Measurements from ENCODE around the gene JAZF1. TPM values are rescaled to one million over a fixed set of nuclear protein-coding genes. Genes with fewer than 3 reads are reported as not detected.

JAZF1 gene
- total and polyA plus RNA-seq, 2 experiments from 2014 or later = 9.8 to 12.3 TPM

DNA sequence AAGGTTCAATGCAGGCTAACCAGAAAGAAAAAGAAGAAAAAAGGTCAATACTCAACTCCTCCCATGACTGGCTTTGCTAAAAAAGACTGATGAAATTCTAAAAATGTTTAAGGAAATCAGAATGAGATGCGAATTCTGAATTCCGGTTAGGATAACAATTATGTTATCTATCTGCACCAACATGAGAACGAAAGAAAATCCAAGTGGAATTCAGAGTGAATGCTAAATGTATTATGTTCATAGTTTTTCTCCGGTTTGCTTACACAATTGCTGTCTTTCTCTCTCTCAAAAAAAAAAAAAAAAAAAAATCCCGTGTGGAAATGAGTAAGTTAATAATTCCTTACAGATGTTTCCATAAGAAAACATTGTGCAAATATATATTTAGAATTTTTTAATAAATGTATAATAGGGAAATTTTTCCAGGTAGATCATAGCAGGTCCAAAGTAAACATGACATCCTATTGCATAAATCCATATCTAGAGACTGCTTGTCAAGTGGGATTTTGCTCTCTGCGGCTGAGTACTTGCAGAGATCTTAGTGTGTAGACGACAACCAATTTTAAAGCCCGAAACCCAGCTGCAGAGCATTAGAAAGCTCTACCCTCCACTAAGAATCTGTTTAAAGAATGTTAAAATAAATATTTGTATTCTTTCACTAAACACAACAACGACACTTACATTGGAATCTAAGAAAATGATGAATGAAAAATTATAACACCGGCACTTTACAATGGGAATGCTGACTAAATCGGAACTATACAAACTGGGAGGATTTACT lies 104.0 kb downstream of the JAZF1 start:
- Histone ChIP-seq H3K27me3 (no peaks in the 10 kb centered on the region), H3K27ac (no peak overlapping the region), H3K36me3 (no peaks in the 10 kb centered on the region), H3K4me1 (ENCODE audit: low read depth) (peaks cover 29% of the 10 kb centered on the region), H3K4me3 (no peak overlapping the region), H3K9me3 (ENCODE audit: low read depth) (no peaks in the 10 kb centered on the region)
- TF ChIP-seq, protein P1, sequence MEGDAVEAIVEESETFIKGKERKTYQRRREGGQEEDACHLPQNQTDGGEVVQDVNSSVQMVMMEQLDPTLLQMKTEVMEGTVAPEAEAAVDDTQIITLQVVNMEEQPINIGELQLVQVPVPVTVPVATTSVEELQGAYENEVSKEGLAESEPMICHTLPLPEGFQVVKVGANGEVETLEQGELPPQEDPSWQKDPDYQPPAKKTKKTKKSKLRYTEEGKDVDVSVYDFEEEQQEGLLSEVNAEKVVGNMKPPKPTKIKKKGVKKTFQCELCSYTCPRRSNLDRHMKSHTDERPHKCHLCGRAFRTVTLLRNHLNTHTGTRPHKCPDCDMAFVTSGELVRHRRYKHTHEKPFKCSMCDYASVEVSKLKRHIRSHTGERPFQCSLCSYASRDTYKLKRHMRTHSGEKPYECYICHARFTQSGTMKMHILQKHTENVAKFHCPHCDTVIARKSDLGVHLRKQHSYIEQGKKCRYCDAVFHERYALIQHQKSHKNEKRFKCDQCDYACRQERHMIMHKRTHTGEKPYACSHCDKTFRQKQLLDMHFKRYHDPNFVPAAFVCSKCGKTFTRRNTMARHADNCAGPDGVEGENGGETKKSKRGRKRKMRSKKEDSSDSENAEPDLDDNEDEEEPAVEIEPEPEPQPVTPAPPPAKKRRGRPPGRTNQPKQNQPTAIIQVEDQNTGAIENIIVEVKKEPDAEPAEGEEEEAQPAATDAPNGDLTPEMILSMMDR (IDR thresholded peaks at IDR 0.05; ENCODE audit: low read depth, low read length) = no peak
- no peak for DNase-seq (ENCODE audit: low read depth in 1 of 2, low spot score in 1 of 2)

DNA sequence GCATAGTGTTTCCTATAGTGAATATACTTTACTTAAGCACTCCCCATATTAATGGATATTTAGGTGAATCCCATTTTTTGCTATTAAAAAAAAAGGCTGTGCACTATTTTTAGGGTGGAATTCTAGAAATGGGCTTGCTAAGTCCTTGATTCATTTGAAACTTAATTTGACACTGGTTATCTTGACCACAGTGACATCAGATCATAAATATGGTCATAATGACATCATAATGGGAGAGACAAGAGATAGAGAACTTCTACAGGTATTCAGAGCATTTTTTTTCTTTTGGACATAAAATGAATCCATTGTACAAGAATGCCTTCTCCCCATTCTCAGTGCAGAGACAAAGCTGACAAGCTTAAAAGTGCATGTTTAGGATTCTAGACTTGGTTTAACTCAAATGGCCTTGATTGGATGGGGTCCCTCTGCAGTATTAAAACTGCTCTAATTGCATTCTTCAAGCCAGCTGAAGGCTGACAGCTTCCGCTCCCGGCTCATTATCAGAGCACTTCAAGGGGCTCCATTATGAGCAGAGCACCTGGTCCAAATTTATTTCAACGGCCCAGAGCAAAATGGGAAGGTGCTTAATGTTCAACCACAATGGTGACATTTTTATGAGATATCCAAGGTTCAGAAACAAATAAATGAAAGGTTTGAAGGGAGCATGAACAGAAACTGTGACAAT lies 104.8 kb downstream of the JAZF1 start:
- TF ChIP-seq, protein P1 (IDR thresholded peaks at IDR 0.05; ENCODE audit: low read depth, low read length) = no peak
- peaks cover 29% of the 10 kb centered on the region for H3K4me1 ChIP-seq (ENCODE audit: low read depth)
- H3K27ac ChIP-seq = no peak overlapping the region
- H3K36me3 ChIP-seq = no peaks in the 10 kb centered on the region
- peak in 1 of 2 donors; percentile 42 for DNase-seq (ENCODE audit: low read depth in 1 of 2, low spot score in 1 of 2)
- H3K9me3 ChIP-seq (ENCODE audit: low read depth) = no peaks in the 10 kb centered on the region
- H3K27me3 ChIP-seq = no peaks in the 10 kb centered on the region
- no peak overlapping the region for H3K4me3 ChIP-seq

DNA sequence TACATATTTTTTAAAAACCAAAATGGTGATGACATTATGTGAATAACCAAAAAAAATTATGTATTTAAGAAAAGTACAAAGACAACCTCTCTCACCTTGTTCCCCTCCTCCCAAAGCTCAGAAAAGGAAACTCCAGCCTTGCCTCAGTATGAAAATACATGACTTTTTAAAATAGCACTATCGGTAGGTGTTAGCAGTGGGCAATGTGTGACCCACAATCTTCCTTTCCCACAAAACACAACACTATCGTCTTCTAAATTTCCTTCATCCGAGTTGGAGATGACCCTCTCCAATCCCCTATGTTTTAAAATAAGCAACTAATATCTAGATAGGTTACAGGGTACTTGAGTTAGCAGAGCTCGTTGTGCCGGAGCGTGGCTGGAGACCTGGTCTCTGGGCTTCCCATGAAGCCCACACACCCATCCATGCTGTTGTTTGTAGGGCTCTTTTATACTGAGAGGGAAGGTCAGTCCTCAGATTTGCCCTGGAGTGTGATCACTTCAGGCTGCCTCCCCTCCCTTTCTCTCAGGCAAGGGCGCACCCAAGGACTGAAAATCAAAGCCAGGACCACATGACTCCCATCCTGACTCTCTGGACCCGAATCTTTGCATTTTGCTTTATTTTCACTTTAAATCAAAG lies 107.6 kb downstream of the JAZF1 start:
- no peaks in the 10 kb centered on the region for H3K36me3 ChIP-seq
- H3K4me1 ChIP-seq (ENCODE audit: low read depth) = peaks cover 33% of the 10 kb centered on the region
- TF ChIP-seq, protein P1 (IDR thresholded peaks at IDR 0.05; ENCODE audit: low read depth, low read length) = no peak
- H3K27me3 ChIP-seq = no peaks in the 10 kb centered on the region
- DNase-seq (ENCODE audit: low read depth in 1 of 2, low spot score in 1 of 2) = no peak
- H3K27ac ChIP-seq = no peak overlapping the region
- no peak overlapping the region for H3K4me3 ChIP-seq
- no peaks in the 10 kb centered on the region for H3K9me3 ChIP-seq (ENCODE audit: low read depth)

DNA sequence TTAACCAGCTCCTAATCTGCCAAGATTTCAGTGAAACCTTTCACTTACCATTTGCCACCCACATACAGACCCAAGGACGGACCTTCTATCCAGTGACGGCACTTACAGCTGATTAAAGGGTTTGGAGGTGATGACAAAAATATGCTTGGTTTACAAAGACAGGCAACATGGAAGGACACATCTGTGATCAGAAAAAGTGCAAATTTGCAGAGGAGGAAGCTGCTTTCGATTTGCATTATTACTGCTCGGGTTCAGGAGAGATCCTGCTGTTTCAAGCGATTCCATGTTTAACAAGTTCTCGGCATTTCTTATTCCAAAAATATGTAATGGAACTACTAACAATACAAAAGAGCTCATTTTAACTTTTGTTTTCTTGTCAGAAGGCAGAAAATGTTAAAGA lies 109.0 kb downstream of the JAZF1 start:
- TF ChIP-seq, protein P1 (IDR thresholded peaks at IDR 0.05; ENCODE audit: low read depth, low read length) = no peak
- no peak overlapping the region for H3K27ac ChIP-seq
- H3K9me3 ChIP-seq (ENCODE audit: low read depth) = no peaks in the 10 kb centered on the region
- no peaks in the 10 kb centered on the region for H3K27me3 ChIP-seq
- peaks cover 22% of the 10 kb centered on the region for H3K4me1 ChIP-seq (ENCODE audit: low read depth)
- DNase-seq (ENCODE audit: low read depth in 1 of 2, low spot score in 1 of 2) = no peak
- H3K36me3 ChIP-seq = no peaks in the 10 kb centered on the region
- no peak overlapping the region for H3K4me3 ChIP-seq

DNA sequence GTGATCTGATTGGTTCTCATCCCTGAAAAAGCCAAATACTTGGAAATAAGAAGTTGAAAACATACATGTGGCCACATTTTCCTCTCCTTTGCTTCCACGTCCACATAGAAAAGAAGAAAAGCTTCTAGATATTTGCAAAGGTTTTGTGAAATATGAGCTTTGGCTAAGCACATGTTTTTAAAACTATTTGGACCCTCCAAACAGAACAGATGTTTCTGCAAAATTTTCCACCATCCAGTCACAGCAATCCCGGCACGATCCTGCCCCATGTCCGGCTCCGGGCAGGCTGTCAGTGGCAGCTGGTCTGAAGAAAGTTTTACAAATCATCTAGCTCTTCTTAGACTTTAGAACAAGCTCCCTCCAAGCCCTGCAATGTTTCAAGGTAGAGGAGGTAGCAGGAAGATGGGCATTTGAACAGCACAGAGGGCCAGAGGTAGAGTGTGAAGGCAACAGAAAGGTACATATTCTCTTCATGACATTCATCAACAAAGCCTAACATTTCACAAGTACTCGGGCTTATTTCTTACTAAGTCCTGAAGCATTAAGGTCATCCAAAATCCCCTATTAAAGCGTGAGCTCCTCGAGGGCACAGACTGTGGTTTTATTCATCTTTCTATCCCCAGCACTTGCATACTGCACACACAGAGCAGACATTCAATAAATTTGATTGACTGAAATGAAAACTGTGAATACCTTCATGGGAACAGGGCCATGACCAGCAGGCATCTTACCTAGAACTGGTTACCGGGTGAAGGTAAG lies 110.1 kb downstream of the JAZF1 start:
- DNase-seq (ENCODE audit: low read depth in 1 of 2, low spot score in 1 of 2) = no peak
- TF ChIP-seq, protein P1 (IDR thresholded peaks at IDR 0.05; ENCODE audit: low read depth, low read length) = no peak
- no peaks in the 10 kb centered on the region for H3K27me3 ChIP-seq
- H3K36me3 ChIP-seq = no peaks in the 10 kb centered on the region
- H3K4me1 ChIP-seq (ENCODE audit: low read depth) = peaks cover 12% of the 10 kb centered on the region
- no peak overlapping the region for H3K27ac ChIP-seq
- H3K4me3 ChIP-seq = no peak overlapping the region
- no peaks in the 10 kb centered on the region for H3K9me3 ChIP-seq (ENCODE audit: low read depth)

Data from cardiac muscle cell (in vitro differentiated cells and primary cell).